GM19467 (cell line): ENCODE results near the gene OSBPL6.
"Not testable (repeated sequence)": the region's sequence is repeated elsewhere in the genome, so short reads cannot be mapped to it uniquely, and the experiment has no call there.

Experiments used
- ATAC-seq: cut with Tn5 transposase; IDR thresholded peaks from one replicate; pipeline ENCODE4 v1.9.1; 2021; ENCODE audit warnings: mild to moderate bottlenecking, moderate library complexity; ENCODE audit not compliant: unreplicated experiment

Gene OSBPL6

DNA sequence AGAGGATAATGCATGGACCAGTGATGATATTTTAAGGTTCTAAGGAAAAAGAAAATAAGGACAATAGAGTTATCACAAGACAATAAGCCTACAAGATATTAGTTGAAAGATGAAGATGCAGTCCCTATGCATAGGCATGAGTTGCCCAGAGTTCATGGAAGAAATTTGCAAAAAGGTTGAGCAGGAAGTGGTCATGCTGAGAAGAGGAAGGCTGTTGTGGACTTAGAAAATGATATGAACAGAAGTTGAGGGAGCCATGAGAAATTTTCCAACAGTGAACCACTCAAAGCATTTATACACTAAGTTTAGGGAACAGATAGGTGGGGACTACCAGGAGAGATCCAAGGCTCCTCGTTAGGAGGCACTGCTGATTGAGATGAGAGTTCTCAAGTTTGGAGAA lies 3.5 kb downstream of the OSBPL6 start:
- ATAC-seq: no peak

GRCh38 chr2:178198441-178198840 lies 4.1 kb downstream of the OSBPL6 start:
- ATAC-seq: not testable (repeated sequence)

GRCh38 chr2:178199334-178199733 lies 5.0 kb downstream of the OSBPL6 start:
- no peak for ATAC-seq

DNA sequence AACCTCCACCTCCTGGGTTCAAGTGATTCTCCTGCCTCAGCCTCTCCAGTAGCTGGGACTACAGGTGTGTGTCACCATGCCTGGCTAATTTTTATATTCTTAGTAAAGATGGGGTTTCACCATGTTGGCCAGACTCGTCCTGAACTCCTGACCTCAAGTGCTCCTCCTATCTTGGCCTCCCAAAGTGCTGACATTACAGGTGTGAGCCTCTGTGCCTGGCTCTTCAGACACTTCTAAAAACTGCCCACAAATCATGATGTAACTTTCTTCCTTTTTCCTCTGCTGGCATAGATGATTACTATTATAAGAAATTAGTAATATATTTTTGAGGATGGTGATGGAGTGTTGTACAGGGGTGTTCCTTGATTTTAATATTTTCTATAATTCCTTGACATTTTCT lies 6.0 kb downstream of the OSBPL6 start:
- ATAC-seq: no peak

- no peak for ATAC-seq
Observed at GRCh38 chr2:178202927-178203326, 8.6 kb downstream of the OSBPL6 start.

DNA sequence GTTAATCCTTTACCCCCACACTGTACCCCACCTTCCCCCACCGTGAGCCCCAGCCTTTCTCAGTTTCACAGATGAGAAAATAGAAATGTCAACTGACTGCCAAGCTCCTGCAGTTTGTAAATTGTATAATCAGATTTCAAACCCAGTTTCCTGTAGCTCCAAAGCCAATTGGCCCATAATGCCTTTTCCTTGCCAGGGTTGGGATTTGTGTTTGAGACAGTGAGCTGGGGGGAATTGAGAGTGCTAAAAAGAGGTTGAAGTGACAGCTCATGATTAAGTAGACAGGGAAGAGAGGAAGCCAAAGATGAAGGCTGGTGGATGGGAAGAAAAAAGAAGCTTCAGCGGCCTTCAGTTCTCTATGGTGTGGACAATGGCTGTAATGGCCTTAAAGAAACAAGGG lies 10.7 kb downstream of the OSBPL6 start:
- ATAC-seq: no peak

DNA sequence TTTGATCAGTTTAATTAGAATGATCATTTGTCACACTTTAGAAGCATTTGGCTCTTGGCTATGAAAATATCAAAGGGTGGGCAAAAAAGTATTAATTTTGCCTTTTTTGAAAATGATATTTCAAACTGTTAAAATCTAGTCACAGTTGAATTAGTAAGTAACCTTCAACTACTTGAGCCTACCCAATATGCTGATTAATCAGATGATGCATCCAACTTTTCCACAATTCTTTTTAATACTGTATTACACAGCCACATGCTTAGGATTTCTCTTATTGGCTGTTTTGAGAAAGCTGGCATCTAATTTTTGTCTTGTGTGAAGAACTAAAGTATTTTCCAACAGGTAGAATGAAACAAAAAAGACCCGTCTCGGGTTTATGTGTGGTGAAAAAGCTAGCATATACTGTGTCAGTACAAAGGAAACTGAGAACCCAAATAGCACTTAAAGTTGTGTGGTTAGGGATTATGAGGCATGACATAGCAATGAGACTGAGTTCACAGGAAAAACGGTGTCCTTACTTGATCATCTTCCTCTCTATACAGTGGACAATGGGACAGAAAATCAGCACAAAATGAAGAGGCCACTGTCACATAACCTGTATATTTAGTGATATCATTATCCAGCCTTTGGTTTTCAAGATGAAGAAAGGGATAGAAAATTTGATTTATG lies 11.7 kb downstream of the OSBPL6 start:
- ATAC-seq: no peak

DNA sequence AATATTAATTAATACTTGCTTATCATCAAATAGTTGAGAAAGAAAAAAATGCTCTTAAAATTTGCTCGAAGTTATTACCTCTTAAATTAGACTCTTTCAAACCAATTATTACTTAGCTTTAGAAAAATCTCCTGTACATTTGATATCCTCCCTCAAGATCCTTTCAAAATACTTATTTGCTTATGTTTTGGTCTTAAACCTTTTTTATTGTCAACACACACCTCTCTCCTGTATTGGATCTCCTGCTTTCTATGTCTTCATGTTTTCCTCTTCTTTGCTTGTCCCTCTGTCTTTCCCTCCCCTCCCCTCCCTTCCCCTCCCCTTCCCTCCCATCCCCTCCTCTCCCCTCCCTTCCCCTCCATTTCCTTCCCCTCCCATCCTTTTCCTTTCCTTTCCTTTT lies 14.0 kb downstream of the OSBPL6 start:
- ATAC-seq: no peak

GRCh38 chr2:178208817-178209216 lies 14.5 kb downstream of the OSBPL6 start:
- ATAC-seq: no peak

GRCh38 chr2:178211460-178211859 lies 17.1 kb downstream of the OSBPL6 start:
- no peak for ATAC-seq

DNA sequence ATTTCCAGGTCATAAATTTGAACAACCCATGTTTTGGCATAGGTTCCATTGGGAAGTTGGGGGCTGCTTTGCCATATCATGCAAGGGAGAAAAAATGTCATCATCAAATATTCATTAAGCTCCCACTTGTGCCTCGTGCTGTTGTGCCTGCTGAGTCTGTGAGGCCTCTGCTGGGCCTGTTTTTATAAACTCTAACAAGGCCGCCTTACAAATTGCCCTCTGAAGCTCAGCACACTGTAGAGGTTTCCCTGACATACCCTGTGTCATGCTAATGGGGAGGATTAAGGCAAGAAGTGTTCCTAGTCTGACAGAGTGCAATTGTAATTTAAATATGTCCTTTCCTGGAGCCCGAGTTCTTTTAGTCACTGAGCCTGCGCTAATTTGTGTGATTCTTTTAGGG lies 17.6 kb downstream of the OSBPL6 start:
- no peak for ATAC-seq

DNA sequence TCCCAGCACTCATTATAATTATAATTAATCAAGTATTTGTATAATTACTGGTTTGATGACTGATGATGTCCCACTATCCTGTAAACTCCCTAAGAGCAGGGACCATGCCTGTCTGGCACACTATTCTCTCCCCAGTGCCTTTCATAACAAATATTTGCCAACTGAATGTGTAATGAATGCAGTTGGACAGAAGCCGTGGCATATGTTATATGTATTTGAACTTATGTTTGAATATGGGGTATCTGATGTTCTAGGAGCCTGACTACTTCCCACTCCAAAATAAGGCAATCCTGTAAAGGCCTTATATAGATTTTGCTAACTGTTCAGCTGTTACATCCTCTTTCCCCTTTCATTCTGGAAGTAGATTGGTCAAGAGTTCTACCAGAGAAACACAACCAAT lies 19.7 kb downstream of the OSBPL6 start:
- ATAC-seq: no peak

DNA sequence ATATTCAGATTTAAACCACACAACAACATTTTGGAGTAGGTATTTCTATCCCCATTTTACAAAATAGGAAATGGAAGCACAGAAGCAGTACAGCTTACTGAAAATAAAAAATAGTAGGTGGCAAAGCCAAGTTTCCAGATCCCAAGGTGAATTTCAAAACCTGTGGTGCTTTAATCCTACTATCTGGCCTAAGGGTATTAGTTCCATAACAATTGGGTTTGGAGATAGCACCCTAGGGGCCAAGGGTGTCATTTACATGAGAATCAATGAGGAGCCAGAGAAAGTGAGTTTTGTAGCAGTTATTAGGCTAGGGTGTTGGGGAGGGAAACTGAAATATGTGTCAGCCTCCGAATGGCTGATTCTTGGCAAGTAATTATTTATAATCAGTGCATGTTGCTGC lies 24.9 kb downstream of the OSBPL6 start:
- ATAC-seq: no peak

DNA sequence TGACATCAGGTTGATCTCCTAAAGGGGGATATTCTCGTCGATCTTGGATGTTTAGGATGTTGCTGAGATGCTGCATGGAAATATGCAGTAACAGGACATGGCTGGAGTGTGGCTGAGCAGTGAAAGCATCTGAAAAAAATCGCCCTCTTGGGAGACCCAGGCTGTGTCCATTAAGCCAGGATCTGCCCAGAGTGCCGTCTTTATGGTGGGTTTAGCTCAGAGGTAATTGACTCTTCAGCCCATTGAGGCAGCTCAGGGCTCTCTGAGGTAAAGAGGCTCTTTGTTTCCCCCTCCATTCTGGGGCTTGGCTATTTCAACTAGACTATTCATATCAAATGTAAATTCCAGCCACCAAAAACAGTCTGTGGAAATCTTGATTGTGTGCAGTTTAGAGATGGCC lies 26.5 kb downstream of the OSBPL6 start:
- no peak for ATAC-seq

DNA sequence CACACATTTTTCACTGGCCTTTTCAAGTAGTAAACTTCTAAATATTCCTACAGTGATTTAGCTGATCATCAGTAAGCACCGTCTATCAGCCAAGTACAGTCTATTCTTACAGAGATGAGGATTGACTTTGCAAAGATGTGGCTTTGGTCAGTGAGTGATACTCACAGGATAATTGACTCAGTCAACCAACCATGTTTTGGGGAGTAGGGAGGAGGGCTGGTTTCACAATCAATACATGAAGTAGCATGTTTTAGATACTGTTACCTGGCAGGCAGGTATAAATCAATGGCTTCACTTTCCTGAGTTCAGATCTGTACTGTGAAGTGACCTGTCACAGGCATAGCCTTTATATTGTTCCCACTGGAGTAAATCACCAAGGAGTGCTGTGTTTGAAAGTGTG lies 27.2 kb downstream of the OSBPL6 start:
- no peak for ATAC-seq

DNA sequence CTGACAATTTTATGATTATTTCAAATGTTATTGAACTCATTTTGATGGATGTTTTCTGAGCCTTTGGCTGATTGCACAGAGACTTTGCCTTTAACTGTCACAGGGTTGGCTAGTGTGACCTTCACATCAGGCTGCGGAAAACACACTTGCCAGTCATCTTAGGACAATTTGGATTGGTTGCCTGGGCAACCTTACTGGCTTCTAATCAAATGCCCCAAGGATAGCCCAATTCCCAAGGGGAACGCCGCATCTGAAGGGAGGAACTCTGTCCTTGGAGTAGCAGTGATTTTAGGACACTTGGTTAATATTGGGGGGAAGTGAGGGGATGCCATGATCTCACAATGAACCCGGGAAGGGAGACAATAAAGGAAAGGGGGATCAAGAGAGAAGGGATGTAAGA lies 29.5 kb downstream of the OSBPL6 start:
- ATAC-seq: no peak

DNA sequence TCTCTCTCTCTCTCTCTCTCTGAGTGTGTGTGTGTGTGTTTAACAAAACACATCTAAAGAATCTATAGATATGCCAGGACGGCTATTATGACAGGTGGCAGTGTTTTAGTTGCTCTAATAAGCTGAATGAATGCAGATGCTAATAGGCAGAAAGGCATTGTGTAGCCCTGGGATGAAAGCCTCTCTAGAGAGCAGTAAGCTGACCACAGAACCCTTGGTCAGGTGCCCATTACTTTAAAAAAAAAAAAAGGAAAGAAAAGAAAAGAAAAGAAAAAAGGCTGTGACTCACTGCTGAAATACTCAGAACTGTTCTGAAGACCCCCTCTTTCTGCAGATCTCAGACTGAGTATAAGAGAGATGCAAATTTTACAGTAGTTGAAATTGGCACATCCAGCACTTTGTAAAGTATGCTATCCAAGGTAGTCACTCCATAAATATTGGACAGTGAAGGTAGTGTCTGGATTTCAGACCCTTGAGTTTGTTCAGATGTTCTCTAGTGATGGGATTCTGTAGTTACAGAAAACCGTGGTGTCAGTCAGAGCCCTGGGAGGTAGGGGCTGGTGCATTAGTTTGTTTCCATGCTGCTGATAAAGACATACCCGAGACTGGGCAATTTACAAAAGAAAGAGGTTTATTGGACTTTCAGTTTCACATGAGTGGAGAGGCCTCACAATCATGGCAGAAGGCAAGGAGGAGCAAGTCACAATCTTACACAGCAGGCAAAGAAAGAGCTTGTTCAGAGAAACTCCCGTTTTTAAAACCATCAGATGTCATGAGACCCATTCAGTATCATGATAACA lies 30.9 kb downstream of the OSBPL6 start:
- ATAC-seq: no peak

DNA sequence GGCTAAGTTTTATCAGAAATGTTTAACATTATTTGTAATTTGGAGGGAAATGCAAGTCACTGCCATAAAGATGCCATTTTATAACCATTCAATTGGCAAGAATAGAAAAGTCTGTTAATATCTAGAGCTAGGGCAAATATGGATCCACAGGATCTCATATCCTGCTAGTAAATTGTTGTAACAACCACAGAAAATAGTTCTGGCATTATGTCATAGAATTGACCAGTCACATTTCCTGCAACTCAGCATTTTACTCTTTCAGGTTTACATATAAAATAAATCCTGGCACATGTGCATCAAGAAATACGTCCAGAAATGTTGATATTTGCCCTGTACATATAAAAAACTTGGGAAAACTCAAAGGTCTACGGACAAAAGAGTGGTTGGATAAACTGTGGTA lies 32.9 kb downstream of the OSBPL6 start:
- no peak for ATAC-seq

- no peak for ATAC-seq
Observed at GRCh38 chr2:178229927-178230326, 35.6 kb downstream of the OSBPL6 start.

- ATAC-seq: no peak
Observed at GRCh38 chr2:178230396-178230795, 36.1 kb downstream of the OSBPL6 start.

DNA sequence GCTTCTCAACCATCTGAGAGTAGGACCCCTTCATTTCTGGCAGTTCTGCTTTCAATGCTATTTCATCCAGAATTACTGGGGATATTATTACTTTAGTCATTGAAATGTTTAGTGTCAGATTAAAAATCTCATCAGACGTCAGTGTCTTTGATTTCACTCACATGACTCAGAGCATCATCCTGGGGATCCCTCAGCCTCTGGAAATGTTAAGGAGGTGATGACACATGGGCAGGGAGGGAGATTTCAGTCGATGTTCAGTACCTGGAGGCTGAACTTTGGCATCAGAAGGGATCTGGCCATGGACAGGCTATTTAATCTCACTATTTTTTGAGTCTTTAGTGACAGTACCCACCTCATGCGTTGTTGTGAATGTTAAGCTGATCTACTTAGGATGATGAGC lies 39.1 kb downstream of the OSBPL6 start:
- ATAC-seq: no peak

DNA sequence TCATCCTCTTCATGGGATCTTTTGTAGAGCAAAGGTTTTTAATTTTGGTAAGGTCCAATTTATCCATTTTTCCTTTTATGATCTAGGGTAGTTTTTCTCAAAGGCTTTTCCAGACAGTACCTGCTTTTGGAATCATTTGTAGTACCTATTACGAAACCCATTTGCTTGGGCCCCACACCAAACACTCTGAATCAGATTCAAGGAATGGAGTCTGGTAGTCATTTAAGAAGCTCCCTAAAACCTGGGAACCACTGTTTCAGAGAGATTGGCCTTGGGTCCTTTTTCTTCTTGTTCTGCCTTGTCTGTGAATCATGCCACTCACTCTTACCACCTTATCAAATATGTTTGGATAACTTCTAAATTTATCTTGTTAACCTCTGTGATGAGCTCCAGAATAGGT lies 40.3 kb downstream of the OSBPL6 start:
- no peak for ATAC-seq
